ENCODE data around the gene DGKK.

GRCh38 chrX:50483283-50483682, 12.7 kb upstream of the DGKK start:
- no peak for TF ChIP-seq CTCF (conservative IDR thresholded peaks at IDR 0.05)
- TF ChIP-seq ZFX (IDR thresholded peaks at IDR 0.05): no peak
